DOHH2 (cell line): Measurements from ENCODE around the gene GDAP1L1.

Experiments used
- H3F3A ChIP-seq: fragments of 200-600 bp; sonication (generic), shearing (Covaris generic); 2 replicates; pipeline ENCODE4 v1.6.0; 2016; ENCODE audit warnings: antibody characterized with exemption, mild to moderate bottlenecking; ENCODE audit not compliant: control insufficient read depth, insufficient read depth
- H3K27ac ChIP-seq: fragments of 200-600 bp; sonication (generic); 2 replicates; pipeline ENCODE4 v1.5.1; 2014; ENCODE audit warnings: low read depth, mild to moderate bottlenecking, low read length, moderate library complexity
- H3K27me3 ChIP-seq: fragments of 200-600 bp; sonication (generic); 2 replicates; pipeline ENCODE4 v1.6.1; 2014; ENCODE audit warnings: mild to moderate bottlenecking, low read length, mixed read lengths; ENCODE audit not compliant: control insufficient read depth
- H3K36me3 ChIP-seq: fragments of 200-600 bp; sonication (generic); 2 replicates; pipeline ENCODE4 v1.6.1; 2014; ENCODE audit warnings: mild to moderate bottlenecking, low read length, moderate library complexity, mixed read lengths; ENCODE audit not compliant: control insufficient read depth
- H3K4me1 ChIP-seq: fragments of 200-600 bp; sonication (generic); 2 replicates; pipeline ENCODE4 v1.6.1; 2014; ENCODE audit warnings: mild to moderate bottlenecking, low read length, mixed read lengths; ENCODE audit not compliant: control insufficient read depth
- H3K4me2 ChIP-seq: fragments of 200-600 bp; sonication (generic); 2 replicates; pipeline ENCODE4 v1.6.0; 2014; ENCODE audit warnings: mild to moderate bottlenecking, low read length, moderate library complexity
- H3K4me3 ChIP-seq: fragments of 200-600 bp; sonication (generic); 2 replicates; pipeline ENCODE4 v1.5.1; 2014; ENCODE audit warnings: mild to moderate bottlenecking, low read length, mixed read lengths
- H3K79me2 ChIP-seq: fragments of 200-600 bp; sonication (generic); 2 replicates; pipeline ENCODE4 v1.6.1; 2014; ENCODE audit warnings: mild to moderate bottlenecking, low read length, mixed read lengths; ENCODE audit not compliant: control insufficient read depth
- H3K9me2 ChIP-seq: fragments of 200-600 bp; sonication (generic); replicated peaks from 2 replicates; pipeline ENCODE4 v1.6.1; 2014; ENCODE audit warnings: mild to moderate bottlenecking, low read length, mixed read lengths; ENCODE audit not compliant: control insufficient read depth
- H3K9me3 ChIP-seq: fragments of 200-600 bp; sonication (generic); 2 replicates; pipeline ENCODE4 v1.6.1; 2014; ENCODE audit warnings: antibody characterized with exemption, low read length, mixed read lengths; ENCODE audit not compliant: control insufficient read depth, insufficient read depth
- H4K20me1 ChIP-seq: fragments of 200-600 bp; sonication (generic); 2 replicates; pipeline ENCODE4 v1.6.0; 2014; ENCODE audit warnings: low read depth, mild to moderate bottlenecking, antibody characterized with exemption, low read length, moderate library complexity; ENCODE audit not compliant: control insufficient read depth, insufficient read depth
- CTCF ChIP-seq: fragments of 200-600 bp; sonication (generic); IDR thresholded peaks from one replicate; pipeline ENCODE4 v1.5.1; 2014; ENCODE audit warnings: antibody characterized with exemption, mild to moderate bottlenecking, low read depth, low read length; ENCODE audit not compliant: poor library complexity, severe bottlenecking
- EZH2phosphoT487 ChIP-seq: fragments of 200-600 bp; sonication (generic); IDR thresholded peaks from 2 replicates; pipeline ENCODE4 v1.6.1; 2017; ENCODE audit warnings: borderline replicate concordance, mild to moderate bottlenecking, antibody characterized with exemption, low read length, moderate library complexity, mixed read lengths

The GDAP1L1 gene

GRCh38 chr20:44222027-44222426 is 25.1 kb upstream of the GDAP1L1 start:
- Histone ChIP-seq H3K27me3 (0 out of 2 replicates have a peak, but pooled peaks cover 2% of the 10 kb centered on the region), H4K20me1 (no peaks in the 10 kb centered on the region), H3K4me1 (peaks cover 18% of the 10 kb centered on the region), H3K79me2 (no peaks in the 10 kb centered on the region), H3K4me2 (no peak overlapping the region), H3K36me3 (no peaks in the 10 kb centered on the region), H3K4me3 (no peak overlapping the region), H3K27ac (no peak overlapping the region), H3F3A (0 out of 2 replicates have a peak, but pooled peaks cover 2% of the 10 kb centered on the region), H3K9me2 (no peaks in the 10 kb centered on the region), H3K9me3 (no peaks in the 10 kb centered on the region)
- TF ChIP-seq EZH2phosphoT487 = no peak
- no peak for TF ChIP-seq CTCF

GRCh38 chr20:44222633-44223368 is 24.3 kb upstream of the GDAP1L1 start:
- Histone ChIP-seq H3K79me2 (no peaks in the 10 kb centered on the region), H3K27ac (no peak overlapping the region), H3K9me2 (no peaks in the 10 kb centered on the region), H3K4me2 (no peak overlapping the region), H3K9me3 (no peaks in the 10 kb centered on the region), H3K4me1 (peaks cover 13% of the 10 kb centered on the region), H3K4me3 (no peak overlapping the region), H4K20me1 (no peaks in the 10 kb centered on the region), H3F3A (0 out of 2 replicates have a peak, but pooled peaks cover 2% of the 10 kb centered on the region), H3K27me3 (no peaks in the 10 kb centered on the region), H3K36me3 (no peaks in the 10 kb centered on the region)
- TF ChIP-seq CTCF (peak; percentile 21), EZH2phosphoT487 (no peak)

GRCh38 chr20:44223721-44224120 is 23.4 kb upstream of the GDAP1L1 start:
- H3K27ac ChIP-seq = no peak overlapping the region
- no peaks in the 10 kb centered on the region for H3K36me3 ChIP-seq
- no peaks in the 10 kb centered on the region for H3K9me2 ChIP-seq
- H3F3A ChIP-seq = no peaks in the 10 kb centered on the region
- H3K4me1 ChIP-seq = peaks cover 4% of the 10 kb centered on the region
- H3K4me3 ChIP-seq = no peak overlapping the region
- H3K4me2 ChIP-seq = no peak overlapping the region
- no peaks in the 10 kb centered on the region for H3K79me2 ChIP-seq
- H3K9me3 ChIP-seq = no peaks in the 10 kb centered on the region
- no peak for TF ChIP-seq EZH2phosphoT487
- no peak for TF ChIP-seq CTCF
- no peaks in the 10 kb centered on the region for H3K27me3 ChIP-seq
- H4K20me1 ChIP-seq = no peaks in the 10 kb centered on the region
